Chondrocyte (in vitro differentiated cells): ENCODE results near the gene DRD4. TPM values are rescaled to one million over a fixed set of nuclear protein-coding genes. Genes with fewer than 3 reads are reported as not detected.
"Not testable (repeated sequence)": the region's sequence is repeated elsewhere in the genome, so short reads cannot be mapped to it uniquely, and the experiment has no call there.

Experiments used
- DNase-seq: peaks from one replicate; pipeline ENCODE4 v3.0.0; 2021; ENCODE audit warnings: mixed read lengths, low spot score
- H3K27ac Mint-ChIP-seq: one replicate; pipeline ENCODE4 v1.8.0; 2021; ENCODE audit warnings: mild to moderate bottlenecking, moderate library complexity, mixed read lengths; ENCODE audit not compliant: unreplicated experiment
- H3K27me3 Mint-ChIP-seq: 2 replicates; pipeline ENCODE4 v1.8.0; 2021; ENCODE audit warnings: low read depth, mixed read lengths
- H3K36me3 Mint-ChIP-seq: 2 replicates; pipeline ENCODE4 v1.8.0; 2021; ENCODE audit warnings: low read depth, mixed read lengths
- H3K4me1 Mint-ChIP-seq: 2 replicates; pipeline ENCODE4 v1.8.0; 2021; ENCODE audit warnings: low read depth, mild to moderate bottlenecking, mixed read lengths
- H3K4me3 Mint-ChIP-seq: one replicate; pipeline ENCODE4 v1.8.0; 2021; ENCODE audit warnings: mild to moderate bottlenecking, moderate library complexity, mixed read lengths; ENCODE audit not compliant: unreplicated experiment
- H3K9me3 Mint-ChIP-seq: 2 replicates; pipeline ENCODE4 v1.8.0; 2021; ENCODE audit warnings: low read depth, mixed read lengths
- CTCF ChIP-seq: fragments of 200-600 bp; sonication (generic); IDR thresholded peaks from 2 replicates; pipeline ENCODE4 v1.5.0; 2021; ENCODE audit warnings: antibody characterized with exemption, mild to moderate bottlenecking, moderate library complexity
- total RNA-seq: library from RNA; stranded (reverse); gene quantifications from 3 replicates; pipeline ENCODE4 v1.2.1, GENCODE V29; 2021

Gene DRD4
- total RNA-seq, 1 donor from 2014 or later: 0.55 TPM

- TF ChIP-seq CTCF: no peak
- Mint-ChIP-seq H3K27me3 (no peaks in the 10 kb centered on the region), H3K4me3 (no peak overlapping the region), H3K27ac (no peak overlapping the region), H3K36me3 (peaks cover 2% of the 10 kb centered on the region), H3K9me3 (no peaks in the 10 kb centered on the region), H3K4me1 (peaks cover 14% of the 10 kb centered on the region)
- DNase-seq: no peak
These were observed 4.8 kb downstream of the DRD4 start for GRCh38 chr11:641806-642370.

GRCh38 chr11:643366-643765, 6.3 kb downstream of the DRD4 start:
- Mint-ChIP-seq H3K9me3 (no peaks in the 10 kb centered on the region), H3K36me3 (peaks cover 4% of the 10 kb centered on the region), H3K27me3 (no peaks in the 10 kb centered on the region), H3K4me3 (no peak overlapping the region), H3K4me1 (peaks cover 7% of the 10 kb centered on the region), H3K27ac (no peak overlapping the region)
- no peak for DNase-seq
- no peak for TF ChIP-seq CTCF

GRCh38 chr11:643849-644738, 7.0 kb downstream of the DRD4 start:
- TF ChIP-seq CTCF: no peak
- peaks cover under 1% of the 10 kb centered on the region for H3K4me1 Mint-ChIP-seq
- no peaks in the 10 kb centered on the region for H3K9me3 Mint-ChIP-seq
- H3K36me3 Mint-ChIP-seq: peaks cover 5% of the 10 kb centered on the region
- H3K27me3 Mint-ChIP-seq: no peaks in the 10 kb centered on the region
- no peak overlapping the region for H3K4me3 Mint-ChIP-seq
- H3K27ac Mint-ChIP-seq: no peak overlapping the region
- DNase-seq: no peak

- no peak overlapping the region for H3K27ac Mint-ChIP-seq
- no peak for TF ChIP-seq CTCF
- peaks cover 8% of the 10 kb centered on the region for H3K36me3 Mint-ChIP-seq
- H3K27me3 Mint-ChIP-seq: no peaks in the 10 kb centered on the region
- H3K9me3 Mint-ChIP-seq: no peaks in the 10 kb centered on the region
- H3K4me3 Mint-ChIP-seq: no peak overlapping the region
- no peaks in the 10 kb centered on the region for H3K4me1 Mint-ChIP-seq
- DNase-seq: no peak
These were observed 8.5 kb downstream of the DRD4 start for GRCh38 chr11:645536-645935.

GRCh38 chr11:646214-646613, 9.1 kb downstream of the DRD4 start:
- H3K27ac Mint-ChIP-seq: no peak overlapping the region

GRCh38 chr11:647672-648158, 10.6 kb downstream of the DRD4 start:
- H3K27me3 Mint-ChIP-seq, DNase-seq, H3K4me1 Mint-ChIP-seq, H3K9me3 Mint-ChIP-seq, H3K27ac Mint-ChIP-seq, H3K4me3 Mint-ChIP-seq: not testable (repeated sequence)
- peaks cover 11% of the 10 kb centered on the region for H3K36me3 Mint-ChIP-seq

More at GRCh38 chr11:646214-646613, 9.1 kb downstream of the DRD4 start:
- no peak for TF ChIP-seq CTCF
- H3K36me3 Mint-ChIP-seq: peaks cover 9% of the 10 kb centered on the region
- no peaks in the 10 kb centered on the region for H3K4me1 Mint-ChIP-seq
- no peaks in the 10 kb centered on the region for H3K27me3 Mint-ChIP-seq
- H3K4me3 Mint-ChIP-seq: no peak overlapping the region
- no peak for DNase-seq
- H3K9me3 Mint-ChIP-seq: no peaks in the 10 kb centered on the region
